B cell (primary cell): ENCODE data around the gene SLC41A3. TPM values are rescaled to one million over a fixed set of nuclear protein-coding genes. Genes with fewer than 3 reads are reported as not detected.
"Not testable (repeated sequence)": the region's sequence is repeated elsewhere in the genome, so short reads cannot be mapped to it uniquely, and the experiment has no call there.

Experiments used
- ATAC-seq: fragments of 200-7000 bp; cut with Tn5 transposase; one replicate; pipeline ENCODE4 v1.10.0; 2021; ENCODE audit warnings: low read depth, mild to moderate bottlenecking, moderate number of reproducible peaks, moderate library complexity
- CTCF ChIA-PET: fragments of 350-600 bp; sonication (Branson Sonifier 250); formaldehyde crosslinking; loops from one replicate; lab custom pipeline; 2021; ENCODE audit warnings: antibody characterized with exemption, inconsistent platforms; lab: Charles Lee
- POLR2A ChIA-PET: fragments of 350-600 bp; sonication (Branson Sonifier 250); formaldehyde crosslinking; loops from one replicate; lab custom pipeline; 2021; ENCODE audit warnings: antibody characterized with exemption; lab: Charles Lee
- DNase-seq: peaks from one replicate; pipeline ENCODE4 v3.0.0; 2013
- H2AFZ ChIP-seq: 2 replicates; pipeline ENCODE4 v1.6.1; 2012; ENCODE audit warnings: mild to moderate bottlenecking, low read depth, low read length; ENCODE audit not compliant: insufficient read depth, poor library complexity, severe bottlenecking
- H3K27ac ChIP-seq, 2 donors: 1 replicate in 1 of 2; 2 replicates in 1 of 2; pipeline ENCODE4 v1.5.1; 2012 to 2013; ENCODE audit warnings: low read length in 2 of 2, mild to moderate bottlenecking in 2 of 2, moderate library complexity in 1 of 2
- H3K27me3 ChIP-seq, 4 experiments: fragments of 200-600 bp in 1 of 4; sonication (generic) in 1 of 4; replicated peaks in 1 of 4; 1 replicate in 2 of 4; 2 replicates in 2 of 4; pipeline versions ENCODE4 v1.6.1 to v1.7.0; 2013 to 2016; ENCODE audit warnings: low read length in 3 of 4, mild to moderate bottlenecking in 2 of 4, mixed read lengths in 1 of 4, moderate library complexity in 1 of 4; ENCODE audit not compliant: insufficient read depth in 4 of 4, control insufficient read depth in 3 of 4; ENCODE audit errors: control extremely low read depth in 1 of 4
- H3K36me3 ChIP-seq, 2 experiments: replicated peaks in 1 of 2; 1 replicate in 1 of 2; 2 replicates in 1 of 2; pipeline versions ENCODE4 v1.6.1 to v1.7.1; 2013; ENCODE audit warnings: low read length in 1 of 2; ENCODE audit not compliant: insufficient read depth in 2 of 2, control insufficient read depth in 1 of 2; ENCODE audit errors: control extremely low read depth in 1 of 2, extremely low read depth in 1 of 2
- H3K4me1 ChIP-seq, 2 donors: fragments of 200-600 bp in 1 of 2; sonication (generic) in 1 of 2; 1 replicate in 1 of 2; 2 replicates in 1 of 2; pipeline versions ENCODE4 v1.5.1 to v1.6.1; 2013 to 2017; ENCODE audit warnings: low read length in 2 of 2; ENCODE audit not compliant: control insufficient read depth in 2 of 2, insufficient read depth in 2 of 2
- H3K4me2 ChIP-seq: replicated peaks from 2 replicates; pipeline ENCODE3; 2012; ENCODE audit warnings: mild to moderate bottlenecking, low read depth, low read length; ENCODE audit not compliant: poor library complexity, severe bottlenecking
- H3K4me3 ChIP-seq, 5 experiments: fragments of 200-600 bp in 1 of 5; sonication (generic) in 1 of 5; 1 replicate in 3 of 5; 2 replicates in 2 of 5; pipeline versions ENCODE4 v1.5.1 to v1.7.0; 2011 to 2016; ENCODE audit warnings: low read length in 4 of 5, mild to moderate bottlenecking in 4 of 5, low read depth in 2 of 5, control low read depth in 1 of 5, moderate library complexity in 1 of 5; ENCODE audit not compliant: insufficient read depth in 1 of 5; ENCODE audit errors: control extremely low read depth in 1 of 5, extremely low read depth in 1 of 5
- H3K79me2 ChIP-seq: fragments of 200-600 bp; sonication (generic); one replicate; pipeline ENCODE4 v1.6.0; 2016; ENCODE audit warnings: low read length; ENCODE audit not compliant: control insufficient read depth, insufficient read depth
- H3K9ac ChIP-seq: fragments of 200-600 bp; sonication (generic); 2 replicates; pipeline ENCODE4 v1.6.1; 2017; ENCODE audit warnings: mild to moderate bottlenecking, low read length, moderate library complexity
- H3K9me3 ChIP-seq, 3 donors: one replicate each; pipeline versions ENCODE4 v1.6.1 to v1.7.1; 2013; ENCODE audit warnings: low read length in 2 of 3; ENCODE audit not compliant: control insufficient read depth in 2 of 3, insufficient read depth in 1 of 3; ENCODE audit errors: control extremely low read depth in 1 of 3
- H4K20me1 ChIP-seq: 2 replicates; pipeline ENCODE4 v1.6.0; 2012; ENCODE audit warnings: mild to moderate bottlenecking, low read length; ENCODE audit not compliant: insufficient read depth, control insufficient read depth, poor library complexity, severe bottlenecking
- H3K27ac Mint-ChIP-seq: one replicate; pipeline ENCODE4 v1.8.0; 2021; ENCODE audit warnings: mixed read lengths
- H3K27me3 Mint-ChIP-seq: one replicate; pipeline ENCODE4 v1.8.0; 2021; ENCODE audit warnings: mixed read lengths
- H3K4me1 Mint-ChIP-seq: one replicate; pipeline ENCODE4 v1.8.0; 2021; ENCODE audit warnings: mixed read lengths
- H3K4me3 Mint-ChIP-seq: one replicate; pipeline ENCODE4 v1.8.0; 2021; ENCODE audit warnings: mixed read lengths
- H3K9me3 Mint-ChIP-seq: one replicate; pipeline ENCODE4 v1.8.0; 2022; ENCODE audit warnings: mixed read lengths; ENCODE audit not compliant: insufficient read depth
- CTCF ChIP-seq: fragments of 200-600 bp; IDR thresholded peaks from one replicate; pipeline ENCODE4 v1.8.0; 2022; ENCODE audit warnings: antibody characterized with exemption, mild to moderate bottlenecking
- EZH2 ChIP-seq: IDR thresholded peaks from 2 replicates; pipeline ENCODE4 v1.6.1; 2012; ENCODE audit warnings: borderline replicate concordance, low read depth, mild to moderate bottlenecking, moderate library complexity, low read length; ENCODE audit not compliant: insufficient read depth, poor library complexity, severe bottlenecking
- WGBS: methylation state at CpG from one replicate; pipeline ENCODE4 v1.1.5; 2013; ENCODE audit warnings: missing lambda C conversion rate; ENCODE audit not compliant: insufficient coverage; 5-methylcytosine and 5-hydroxymethylcytosine counted together
- intact Hi-C: fragments of 100-400 bp; cut with micrococcal nuclease; formaldehyde crosslinking; loops from one replicate; pipeline ENCODE4 v1.10.0; 2022
- polyA plus RNA-seq: library from polyadenylated mRNA; depleted of rRNA; stranded (reverse); fragments of >200 nt; gene quantifications from 2 replicates; pipeline ENCODE4 v1.2.3, GENCODE V29; 2012
- total RNA-seq, 2 donors: library from RNA; stranded (reverse); fragments of 120-200 nt in 1 of 2; gene quantifications; 1 replicate in 1 of 2; 2 replicates in 1 of 2; pipeline versions ENCODE4 v1.2.3 to v1.2.4, GENCODE V29; 2013 to 2022

The SLC41A3 gene
- total and polyA plus RNA-seq, 2 donors (not counting 1 experiment from before 2014, with no cell fraction given): 34.2 to 39.3 TPM

- ChIA-PET CTCF (no interaction called here), POLR2A (no interaction called here)
- no peaks in the 10 kb centered on the region for H3K79me2 ChIP-seq
- no peak overlapping the region for H3K27ac ChIP-seq
- H3K4me3 ChIP-seq: no peak overlapping the region
- no peaks in the 10 kb centered on the region for H4K20me1 ChIP-seq
- peaks cover 22% of the 10 kb centered on the region for H3K27me3 Mint-ChIP-seq
- no peak overlapping the region for H3K4me2 ChIP-seq
- no peaks in the 10 kb centered on the region for H3K36me3 ChIP-seq
- no peak overlapping the region for H3K27ac Mint-ChIP-seq
- no peak for ATAC-seq
- H3K4me1 ChIP-seq: peaks cover 4 to 5% of the 10 kb centered on the region in 2 donors
- H2AFZ ChIP-seq: no peak overlapping the region
- H3K4me1 Mint-ChIP-seq: peaks cover 6% of the 10 kb centered on the region
- TF ChIP-seq EZH2 (no peak), CTCF (no peak)
- H3K9me3 Mint-ChIP-seq: no peaks in the 10 kb centered on the region
- H3K27me3 ChIP-seq: peaks cover 0 to 22% (median 15%) of the 10 kb centered on the region in 4 experiments
- intact Hi-C loops: no loop called here
- H3K9ac ChIP-seq: no peak overlapping the region
- no peak for DNase-seq
- no peak overlapping the region for H3K4me3 Mint-ChIP-seq
- H3K9me3 ChIP-seq: no peaks in the 10 kb centered on the region
Observed at GRCh38 chr3:125967156-125967555, 116.8 kb downstream of the SLC41A3 start.

GRCh38 chr3:125965505-125965904 is 118.4 kb downstream of the SLC41A3 start:
- no peaks in the 10 kb centered on the region for H3K9me3 Mint-ChIP-seq
- ATAC-seq (no peak), DNase-seq (no peak)
- no peaks in the 10 kb centered on the region for H3K36me3 ChIP-seq
- H3K4me3 Mint-ChIP-seq: no peak overlapping the region
- no peak overlapping the region for H3K4me2 ChIP-seq
- H3K27ac Mint-ChIP-seq: no peak overlapping the region
- CTCF ChIA-PET: no interaction called here
- POLR2A ChIA-PET: no interaction called here
- no peaks in the 10 kb centered on the region for H3K79me2 ChIP-seq
- H3K4me3 ChIP-seq: no peak overlapping the region
- H3K4me1 ChIP-seq: no peaks in the 10 kb centered on the region
- H3K4me1 Mint-ChIP-seq: peaks cover 2% of the 10 kb centered on the region
- H3K27ac ChIP-seq: no peak overlapping the region
- H2AFZ ChIP-seq: no peak overlapping the region
- no peak overlapping the region for H3K9ac ChIP-seq
- H3K9me3 ChIP-seq: no peaks in the 10 kb centered on the region
- 94% methylated on average over 3 of the region's 3 CpGs for WGBS
- H4K20me1 ChIP-seq: no peaks in the 10 kb centered on the region
- H3K27me3 ChIP-seq: peaks cover 0 to 16% (median 7%) of the 10 kb centered on the region in 4 experiments
- TF ChIP-seq EZH2 (no peak), CTCF (no peak)
- H3K27me3 Mint-ChIP-seq: peaks cover 13% of the 10 kb centered on the region
- intact Hi-C loops: no loop called here

GRCh38 chr3:125963834-125964233 is 120.1 kb downstream of the SLC41A3 start:
- H3K79me2 ChIP-seq, DNase-seq, ATAC-seq, H3K4me2 ChIP-seq, H3K4me3 Mint-ChIP-seq, H3K36me3 ChIP-seq, H3K9me3 Mint-ChIP-seq, H3K9ac ChIP-seq, H3K27ac ChIP-seq, H3K27ac Mint-ChIP-seq, H3K4me3 ChIP-seq, H4K20me1 ChIP-seq, H3K4me1 ChIP-seq, intact Hi-C loops, H2AFZ ChIP-seq, POLR2A ChIA-PET, H3K4me1 Mint-ChIP-seq: not testable (repeated sequence)
- CTCF ChIA-PET: interaction anchor here (0.6 kb wide), 1 partner anchor 9 kb away, joined by 3 read pairs; no protein-coding TSS in a partner anchor
- peaks cover 13% of the 10 kb centered on the region for H3K27me3 Mint-ChIP-seq
- Histone ChIP-seq H3K27me3 (peaks cover 0 to 14% (median 3%) of the 10 kb centered on the region in 4 experiments), H3K9me3 (peaks cover 0 to 10% (median 0%) of the 10 kb centered on the region in 3 donors)
- no CpG with 5 or more reads among the region's 1 CpG for WGBS
